Stomach (tissue), 4 donors: ENCODE measurements around the gene ATP4B.

Experiments used
- CTCF ChIP-seq, 7 experiments: fragments of 450-650 bp in 4 of 7; fragments of 200-600 bp in 3 of 7; sonication (generic) in 3 of 7; IDR thresholded peaks; one replicate each; pipeline ENCODE4 v1.5.1; 2016 to 2019; ENCODE audit warnings: antibody characterized with exemption in 7 of 7, control low read depth in 2 of 7, mild to moderate bottlenecking in 1 of 7
- POLR2A ChIP-seq, 4 donors: fragments of 450-650 bp; IDR thresholded peaks; one replicate each; pipeline ENCODE4 v1.6.1; 2016; ENCODE audit warnings: antibody characterized with exemption in 4 of 4, control low read depth in 2 of 4, mild to moderate bottlenecking in 1 of 4, moderate library complexity in 1 of 4

GRCh38 chr13:113647351-113648215 is 10.4 kb downstream of the ATP4B start:
- TF ChIP-seq CTCF (IDR thresholded peaks at IDR 0.05) (no peak), POLR2A (IDR thresholded peaks at IDR 0.05) (no peak)
